ENCODE data around the gene DPF3.

- TF ChIP-seq CTCF (conservative IDR thresholded peaks at IDR 0.05) (no peak), EZH2 (IDR thresholded peaks at IDR 0.05; ENCODE audit: low read depth) (no peak)
Measured at GRCh38 chr14:72574715-72575114, 319.2 kb downstream of the DPF3 start.
